Adrenal gland (tissue), 5 donors: Measurements from ENCODE around the gene ZNF232.
"Not testable (repeated sequence)": the region's sequence is repeated elsewhere in the genome, so short reads cannot be mapped to it uniquely, and the experiment has no call there.

Experiments used
- POLR2A ChIP-seq, 2 donors: fragments of 450-650 bp; IDR thresholded peaks; one replicate each; pipeline ENCODE4 v1.6.1; 2017; ENCODE audit warnings: antibody characterized with exemption in 2 of 2, mild to moderate bottlenecking in 2 of 2, moderate library complexity in 1 of 2
- TF ChIP-seq, protein P1 (sequence below), 6 experiments: fragments of 450-650 bp in 4 of 6; fragments of 200-600 bp in 2 of 6; sonication (generic) in 1 of 6; IDR thresholded peaks; 1 replicate in 5 of 6; 2 replicates in 1 of 6; pipeline versions ENCODE4 v1.5.1 to v1.8.0; 2016 to 2021; ENCODE audit warnings: antibody characterized with exemption in 6 of 6, mild to moderate bottlenecking in 2 of 6, moderate library complexity in 1 of 6
- donor health status: DM: no; HTN: no; CAD: no.

DNA sequence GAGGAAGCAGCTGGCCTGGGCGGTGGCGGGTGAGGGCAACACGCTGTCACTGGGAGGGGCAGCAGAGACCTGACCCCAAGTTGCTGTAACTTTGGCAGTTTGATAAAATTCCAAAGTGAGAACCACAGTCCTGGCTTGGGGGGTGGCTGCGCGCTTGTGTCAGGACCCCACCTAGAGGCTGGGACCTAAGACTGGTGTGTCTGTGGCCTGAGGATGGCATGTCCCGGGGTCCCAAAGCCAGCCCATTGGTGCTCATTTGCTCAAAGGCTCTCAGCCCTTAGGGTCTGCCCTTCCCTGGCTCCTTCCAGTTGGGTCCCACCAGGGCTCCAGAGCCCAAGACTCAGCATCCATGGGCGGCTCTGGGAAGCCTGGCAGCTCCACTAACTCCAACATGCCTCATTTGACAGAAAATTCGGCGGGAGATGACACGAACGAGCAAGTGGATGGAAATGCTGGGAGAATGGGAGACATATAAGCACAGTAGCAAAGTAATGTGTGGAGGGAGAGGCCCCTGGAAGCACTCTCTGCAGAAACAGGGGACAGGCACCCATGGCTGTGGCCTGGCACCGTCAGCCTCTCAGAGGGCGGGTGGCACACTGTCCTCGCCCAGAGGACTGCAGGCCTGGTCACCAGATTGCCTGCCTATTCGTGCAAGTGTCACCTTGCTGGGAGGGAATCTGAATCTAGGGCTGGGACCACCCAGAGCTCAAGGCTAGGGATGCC is 21.0 kb upstream of the ZNF232 start:
- TF ChIP-seq, protein P1, sequence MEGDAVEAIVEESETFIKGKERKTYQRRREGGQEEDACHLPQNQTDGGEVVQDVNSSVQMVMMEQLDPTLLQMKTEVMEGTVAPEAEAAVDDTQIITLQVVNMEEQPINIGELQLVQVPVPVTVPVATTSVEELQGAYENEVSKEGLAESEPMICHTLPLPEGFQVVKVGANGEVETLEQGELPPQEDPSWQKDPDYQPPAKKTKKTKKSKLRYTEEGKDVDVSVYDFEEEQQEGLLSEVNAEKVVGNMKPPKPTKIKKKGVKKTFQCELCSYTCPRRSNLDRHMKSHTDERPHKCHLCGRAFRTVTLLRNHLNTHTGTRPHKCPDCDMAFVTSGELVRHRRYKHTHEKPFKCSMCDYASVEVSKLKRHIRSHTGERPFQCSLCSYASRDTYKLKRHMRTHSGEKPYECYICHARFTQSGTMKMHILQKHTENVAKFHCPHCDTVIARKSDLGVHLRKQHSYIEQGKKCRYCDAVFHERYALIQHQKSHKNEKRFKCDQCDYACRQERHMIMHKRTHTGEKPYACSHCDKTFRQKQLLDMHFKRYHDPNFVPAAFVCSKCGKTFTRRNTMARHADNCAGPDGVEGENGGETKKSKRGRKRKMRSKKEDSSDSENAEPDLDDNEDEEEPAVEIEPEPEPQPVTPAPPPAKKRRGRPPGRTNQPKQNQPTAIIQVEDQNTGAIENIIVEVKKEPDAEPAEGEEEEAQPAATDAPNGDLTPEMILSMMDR (IDR thresholded peaks at IDR 0.05): not testable (repeated sequence)
- TF ChIP-seq POLR2A (IDR thresholded peaks at IDR 0.05): not testable (repeated sequence)
